ENCODE measurements around the gene MPIG6B. TPM values are rescaled to one million over a fixed set of nuclear protein-coding genes. Genes with fewer than 3 reads are reported as not detected.

Gene MPIG6B
- polyA plus RNA-seq, 1 donor (not counting 4 experiments of a cell fraction or from before 2014, with no cell fraction given) = 0.10 TPM

DNA sequence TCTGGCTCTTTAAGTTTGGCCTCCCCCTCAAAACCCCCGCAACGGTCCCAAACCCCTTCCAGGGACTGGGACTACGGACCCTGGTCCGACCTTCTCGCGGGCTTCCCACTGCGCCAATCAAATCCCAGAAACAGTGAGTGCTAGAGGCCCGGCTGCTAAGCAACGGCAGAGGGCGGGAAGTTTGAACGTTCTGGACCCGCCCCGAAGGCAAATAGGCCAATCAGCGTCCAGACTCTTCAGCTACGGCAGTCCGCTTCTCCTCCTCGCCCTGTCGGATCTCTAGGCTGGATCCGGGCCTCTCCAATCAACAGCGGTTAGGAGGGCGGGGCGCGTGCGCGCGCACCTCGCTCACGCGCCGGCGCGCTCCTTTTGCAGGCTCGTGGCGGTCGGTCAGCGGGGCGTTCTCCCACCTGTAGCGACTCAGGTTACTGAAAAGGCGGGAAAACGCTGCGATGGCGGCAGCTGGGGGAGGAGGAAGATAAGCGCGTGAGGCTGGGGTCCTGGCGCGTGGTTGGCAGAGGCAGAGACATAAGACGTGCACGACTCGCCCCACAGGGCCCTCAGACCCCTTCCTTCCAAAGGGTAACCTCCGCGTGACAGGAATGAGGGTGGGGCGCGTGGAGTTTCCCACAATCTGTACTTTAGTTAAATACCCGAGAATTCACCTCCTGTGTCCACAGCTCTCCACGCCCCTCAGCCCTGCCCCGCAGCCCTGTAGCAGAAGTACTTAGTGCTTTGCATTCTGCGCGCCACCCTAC, 16.6 kb downstream of the MPIG6B start, which contains the start of gene MSH5:
Gene MSH5, plus strand, starts transcription at position 367 of the 758 bp plus-strand sequence. CDS start 462 bp downstream, outside the sequence.
- Histone ChIP-seq H3K4me2 (ENCODE audit: control insufficient read depth, extremely low read depth, insufficient read depth, low read depth, low read length) (peak within 1 kb of the TSS; percentile 81), H4K20me1 (ENCODE audit: control insufficient read depth, extremely low read depth, insufficient read depth, low read length) (no peaks in the 10 kb centered on the region), H3K27me3 (ENCODE audit: control insufficient read depth, extremely low read depth, insufficient read depth, low read length) (no peaks in the 10 kb centered on the region), H3K79me2 (ENCODE audit: control insufficient read depth, insufficient read depth, low read length) (peaks cover 21% of the 10 kb centered on the region), H2AFZ (ENCODE audit: control insufficient read depth, low read length) (peak within 1 kb of the TSS; percentile 87), H3K9me1 (ENCODE audit: control insufficient read depth, extremely low read depth, insufficient read depth, low read length) (no peaks in the 10 kb centered on the region), H3K27ac (ENCODE audit: control insufficient read depth, insufficient read depth, low read length) (peak within 1 kb of the TSS; percentile 83), H3K9ac (ENCODE audit: control insufficient read depth, extremely low read depth, insufficient read depth, low read length) (peak within 1 kb of the TSS; percentile 88), H3K4me3 (ENCODE audit: control insufficient read depth in 2 of 3, extremely low read depth in 1 of 3, insufficient read depth in 2 of 3, low read depth in 1 of 3, low read length in 3 of 3) (peak within 1 kb of the TSS; percentile 72 to 88 (median 87)), H3K9me3 (ENCODE audit: control insufficient read depth, low read depth, low read length) (no peaks in the 10 kb centered on the region), H3K36me3 (ENCODE audit: control insufficient read depth in 2 of 2, extremely low read depth in 1 of 2, insufficient read depth in 2 of 2, low read length in 2 of 2) (peaks cover 2 to 17% of the 10 kb centered on the region in 2 experiments), H3K4me1 (ENCODE audit: control insufficient read depth, extremely low read depth, insufficient read depth, low read length) (peaks cover 26% of the 10 kb centered on the region)
- DNase-seq (ENCODE audit: low read depth, low spot score) (peak; percentile 93), FAIRE-seq (peak; percentile 23)
- TF ChIP-seq, protein P1, sequence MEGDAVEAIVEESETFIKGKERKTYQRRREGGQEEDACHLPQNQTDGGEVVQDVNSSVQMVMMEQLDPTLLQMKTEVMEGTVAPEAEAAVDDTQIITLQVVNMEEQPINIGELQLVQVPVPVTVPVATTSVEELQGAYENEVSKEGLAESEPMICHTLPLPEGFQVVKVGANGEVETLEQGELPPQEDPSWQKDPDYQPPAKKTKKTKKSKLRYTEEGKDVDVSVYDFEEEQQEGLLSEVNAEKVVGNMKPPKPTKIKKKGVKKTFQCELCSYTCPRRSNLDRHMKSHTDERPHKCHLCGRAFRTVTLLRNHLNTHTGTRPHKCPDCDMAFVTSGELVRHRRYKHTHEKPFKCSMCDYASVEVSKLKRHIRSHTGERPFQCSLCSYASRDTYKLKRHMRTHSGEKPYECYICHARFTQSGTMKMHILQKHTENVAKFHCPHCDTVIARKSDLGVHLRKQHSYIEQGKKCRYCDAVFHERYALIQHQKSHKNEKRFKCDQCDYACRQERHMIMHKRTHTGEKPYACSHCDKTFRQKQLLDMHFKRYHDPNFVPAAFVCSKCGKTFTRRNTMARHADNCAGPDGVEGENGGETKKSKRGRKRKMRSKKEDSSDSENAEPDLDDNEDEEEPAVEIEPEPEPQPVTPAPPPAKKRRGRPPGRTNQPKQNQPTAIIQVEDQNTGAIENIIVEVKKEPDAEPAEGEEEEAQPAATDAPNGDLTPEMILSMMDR (optimal IDR thresholded peaks at IDR 0.05 in 1 of 3, IDR thresholded peaks at IDR 0.05 in 1 of 3, conservative IDR thresholded peaks at IDR 0.05 in 1 of 3; ENCODE audit: extremely low read depth in 1 of 3, insufficient read depth in 2 of 3, low read length in 3 of 3) = no peak
- TF ChIP-seq EZH2 (IDR thresholded peaks at IDR 0.05; ENCODE audit: low read length) = no peak
- dilution Hi-C loops (cut with MboI; ENCODE audit: extremely low pct_ligation_motif_present, low sequenced_read_pairs) = no loop called here

DNA sequence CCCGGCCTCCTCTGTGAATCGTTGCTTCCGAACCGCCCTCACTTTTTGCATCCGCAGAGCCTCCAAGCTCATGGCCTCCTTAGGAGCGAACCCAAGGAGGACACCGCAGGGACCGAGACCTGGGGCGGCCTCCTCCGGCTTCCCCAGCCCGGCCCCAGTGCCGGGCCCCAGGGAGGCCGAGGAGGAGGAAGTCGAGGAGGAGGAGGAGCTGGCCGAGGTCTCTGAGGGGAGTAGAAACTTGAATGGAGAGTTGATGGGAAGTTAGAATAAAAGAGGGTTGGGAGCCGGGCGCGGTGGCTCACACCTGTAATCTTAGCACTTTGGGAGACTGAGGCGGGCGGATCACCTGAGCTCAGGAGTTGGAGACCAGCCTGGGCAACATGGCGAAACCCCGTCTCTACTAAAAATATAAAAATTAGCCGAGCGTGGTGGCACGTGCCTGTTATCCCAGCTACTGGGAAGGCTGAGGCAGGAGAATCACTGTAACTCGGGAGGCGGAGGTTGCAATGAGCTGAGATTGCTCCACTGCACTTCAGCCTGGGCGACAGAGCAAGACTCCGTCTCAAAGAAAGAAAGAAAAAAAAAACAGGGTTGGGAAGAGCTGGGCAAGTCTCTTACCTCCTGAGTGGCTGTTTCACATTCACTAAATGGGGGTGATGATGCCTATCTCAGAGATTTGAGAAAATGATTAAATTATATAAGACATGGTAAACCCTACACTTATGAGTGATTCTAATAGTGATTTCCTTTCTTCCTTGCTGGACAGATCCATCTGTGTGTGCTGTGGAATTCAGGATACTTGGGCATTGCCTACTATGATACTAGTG, 17.4 kb downstream of the MPIG6B start:
- DNase-seq (ENCODE audit: low read depth, low spot score) (no peak), FAIRE-seq (no peak)
- no peak for TF ChIP-seq EZH2 (IDR thresholded peaks at IDR 0.05; ENCODE audit: low read length)
- TF ChIP-seq, protein P1 (optimal IDR thresholded peaks at IDR 0.05 in 1 of 3, IDR thresholded peaks at IDR 0.05 in 1 of 3, conservative IDR thresholded peaks at IDR 0.05 in 1 of 3; ENCODE audit: extremely low read depth in 1 of 3, insufficient read depth in 2 of 3, low read length in 3 of 3) = no peak
- Histone ChIP-seq H3K9me3 (ENCODE audit: control insufficient read depth, low read depth, low read length) (no peaks in the 10 kb centered on the region), H3K79me2 (ENCODE audit: control insufficient read depth, insufficient read depth, low read length) (peaks cover 13% of the 10 kb centered on the region), H3K9me1 (ENCODE audit: control insufficient read depth, extremely low read depth, insufficient read depth, low read length) (no peaks in the 10 kb centered on the region), H3K9ac (ENCODE audit: control insufficient read depth, extremely low read depth, insufficient read depth, low read length) (peak overlapping the region; percentile 88), H3K27ac (ENCODE audit: control insufficient read depth, insufficient read depth, low read length) (peak overlapping the region; percentile 83), H2AFZ (ENCODE audit: control insufficient read depth, low read length) (peak overlapping the region; percentile 87), H3K36me3 (ENCODE audit: control insufficient read depth in 2 of 2, extremely low read depth in 1 of 2, insufficient read depth in 2 of 2, low read length in 2 of 2) (peaks cover 2 to 17% of the 10 kb centered on the region in 2 experiments), H3K4me1 (ENCODE audit: control insufficient read depth, extremely low read depth, insufficient read depth, low read length) (peaks cover 26% of the 10 kb centered on the region), H3K27me3 (ENCODE audit: control insufficient read depth, extremely low read depth, insufficient read depth, low read length) (no peaks in the 10 kb centered on the region), H3K4me2 (ENCODE audit: control insufficient read depth, extremely low read depth, insufficient read depth, low read depth, low read length) (peak overlapping the region; percentile 81), H3K4me3 (ENCODE audit: control insufficient read depth in 2 of 3, extremely low read depth in 1 of 3, insufficient read depth in 2 of 3, low read depth in 1 of 3, low read length in 3 of 3) (peak overlapping the region; percentile 72 to 88 (median 87)), H4K20me1 (ENCODE audit: control insufficient read depth, extremely low read depth, insufficient read depth, low read length) (no peaks in the 10 kb centered on the region)
- dilution Hi-C loops (cut with MboI; ENCODE audit: extremely low pct_ligation_motif_present, low sequenced_read_pairs) = no loop called here

All from keratinocyte (primary cell).